NOMO-1 treated with DMSO at 0.1 percent for 48 hours (cell line): ENCODE data around the gene SOWAHC.

ENCODE experiments used
- DNase-seq: peaks from one replicate; lab custom pipeline; 2025; ENCODE audit not compliant: unreplicated experiment; lab: John Stamatoyannopoulos, UW

Gene SOWAHC

DNA sequence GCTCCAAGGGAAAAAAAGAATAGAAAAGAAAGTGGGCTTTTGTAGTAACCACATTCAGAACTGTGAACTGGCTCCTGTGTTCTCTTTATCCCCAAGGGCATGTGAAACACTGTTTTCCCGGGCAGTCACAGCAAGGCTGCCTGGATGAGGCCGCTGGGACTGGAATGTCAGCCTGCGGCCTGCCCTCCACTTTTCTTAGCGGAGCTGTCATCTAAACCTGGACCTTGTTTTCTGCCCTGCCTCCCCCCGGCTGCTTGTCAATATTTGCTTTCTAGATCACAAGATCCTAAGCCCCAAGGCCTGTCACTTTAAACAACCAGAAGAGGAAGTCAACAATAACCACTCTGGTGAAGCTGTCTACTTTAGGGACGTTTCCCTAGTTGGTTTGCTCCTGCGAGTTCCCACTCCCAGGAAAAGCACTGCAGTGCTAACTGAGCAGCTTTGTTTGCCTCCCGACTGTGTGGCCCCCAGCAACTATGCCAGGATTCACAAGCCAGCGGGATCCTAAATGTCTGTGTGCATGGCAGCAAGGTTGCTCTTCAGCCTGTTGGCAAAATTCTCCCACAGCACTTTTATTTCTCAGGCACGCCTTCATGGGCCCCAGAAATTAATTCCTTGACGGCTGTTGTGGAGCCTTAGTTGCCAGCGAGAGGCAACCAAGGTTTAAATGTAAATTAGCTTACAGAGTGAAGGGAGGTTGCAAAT lies 30.6 kb downstream of the SOWAHC start:
- no peak for DNase-seq

DNA sequence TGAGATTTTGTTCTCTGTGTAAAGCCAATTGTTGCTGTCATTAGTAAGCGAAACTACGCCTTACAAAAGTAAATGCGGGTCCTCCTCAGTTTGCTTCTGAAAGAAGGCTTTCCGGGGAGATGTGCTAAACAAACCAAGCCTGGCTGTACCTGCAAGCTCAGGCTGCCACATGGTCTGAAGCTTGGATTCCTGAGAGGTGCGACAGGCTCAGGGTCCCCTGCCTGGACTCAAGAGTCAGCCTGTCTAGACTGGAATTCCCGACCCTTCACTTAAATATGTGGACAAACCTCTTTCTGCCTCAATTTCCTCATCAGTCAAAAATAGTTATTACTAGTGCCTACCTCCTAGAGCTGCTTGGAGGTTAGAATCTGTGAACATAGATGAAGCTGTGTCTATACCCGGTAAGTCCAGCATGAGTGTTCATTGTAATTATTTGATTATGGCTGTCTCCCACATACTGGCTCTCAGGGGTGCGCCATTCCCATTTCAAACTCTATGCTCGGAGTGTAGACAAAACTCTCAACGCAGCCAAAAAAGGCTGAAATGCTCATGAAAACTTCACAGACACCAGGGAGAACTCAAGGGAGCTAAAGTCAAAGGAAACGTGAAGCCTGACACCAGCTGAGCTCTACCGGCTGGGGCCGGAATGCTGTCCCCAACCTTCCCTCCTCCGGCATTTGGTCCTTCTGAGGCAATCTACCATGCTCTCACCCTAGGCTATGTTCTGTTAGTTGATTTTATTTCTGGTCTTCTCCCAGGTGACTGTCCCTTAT lies 31.4 kb downstream of the SOWAHC start:
- no peak for DNase-seq

DNA sequence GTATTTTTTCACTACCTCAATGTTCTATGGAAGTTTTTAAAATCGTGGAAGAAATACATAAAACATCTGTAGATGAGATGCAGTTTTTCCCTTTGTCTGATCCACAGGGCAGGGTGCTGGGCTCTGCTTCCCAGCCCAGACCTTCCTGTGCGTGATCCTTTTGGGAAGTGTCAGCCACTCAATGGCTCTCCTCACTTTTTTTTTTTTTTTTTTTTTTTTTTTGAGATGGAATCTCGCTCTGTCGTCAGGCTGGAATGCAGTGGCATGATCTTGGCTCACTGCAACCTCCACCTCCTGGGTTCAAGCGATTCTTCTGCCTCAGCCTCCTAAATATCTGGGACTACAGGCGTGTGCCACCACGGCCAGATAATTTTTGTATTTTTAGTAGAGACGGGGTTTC lies 32.8 kb downstream of the SOWAHC start:
- no peak for DNase-seq

DNA sequence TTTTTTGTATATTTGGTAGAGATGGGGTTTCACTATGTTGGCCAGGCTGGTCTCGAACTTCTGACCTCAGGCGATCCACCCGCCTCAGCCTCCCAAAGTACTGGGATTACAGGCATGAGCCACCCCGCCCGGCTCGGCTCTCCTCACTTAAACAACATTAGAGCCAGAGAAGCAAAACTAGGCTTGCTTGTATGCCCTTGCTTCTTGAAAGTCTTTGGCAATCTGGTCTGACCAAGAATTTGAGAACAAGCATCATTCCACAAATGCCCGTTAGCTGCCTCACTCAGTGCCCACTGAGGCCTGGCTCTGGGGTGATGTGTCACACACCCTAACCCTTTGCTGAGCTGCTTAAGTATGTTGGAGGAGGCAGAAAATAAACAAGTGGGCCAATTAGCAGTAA lies 33.5 kb downstream of the SOWAHC start:
- no peak for DNase-seq

DNA sequence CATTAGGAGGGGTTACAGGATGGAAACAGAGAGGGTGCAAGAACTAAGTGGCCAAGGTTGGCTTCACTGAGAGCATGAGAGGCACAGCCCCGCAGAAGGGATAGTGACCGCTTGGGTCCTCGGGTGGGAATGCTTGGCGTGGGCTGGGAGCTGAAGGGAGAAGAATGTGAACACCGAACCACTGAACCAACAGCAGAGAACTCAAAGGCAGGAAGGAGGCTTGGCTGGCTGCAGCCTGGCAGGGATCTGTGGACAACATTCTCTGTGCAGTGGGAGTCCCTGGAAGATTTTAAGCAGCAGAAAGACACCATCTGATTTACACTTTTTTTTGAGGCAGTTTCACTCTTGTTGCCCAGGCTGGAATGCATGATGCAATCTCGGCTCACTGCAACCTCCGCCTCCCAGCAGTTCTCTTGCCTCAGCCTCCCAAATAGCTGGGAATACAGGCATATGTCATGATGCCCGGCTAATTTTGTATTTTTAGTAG lies 33.9 kb downstream of the SOWAHC start:
- DNase-seq: no peak

DNA sequence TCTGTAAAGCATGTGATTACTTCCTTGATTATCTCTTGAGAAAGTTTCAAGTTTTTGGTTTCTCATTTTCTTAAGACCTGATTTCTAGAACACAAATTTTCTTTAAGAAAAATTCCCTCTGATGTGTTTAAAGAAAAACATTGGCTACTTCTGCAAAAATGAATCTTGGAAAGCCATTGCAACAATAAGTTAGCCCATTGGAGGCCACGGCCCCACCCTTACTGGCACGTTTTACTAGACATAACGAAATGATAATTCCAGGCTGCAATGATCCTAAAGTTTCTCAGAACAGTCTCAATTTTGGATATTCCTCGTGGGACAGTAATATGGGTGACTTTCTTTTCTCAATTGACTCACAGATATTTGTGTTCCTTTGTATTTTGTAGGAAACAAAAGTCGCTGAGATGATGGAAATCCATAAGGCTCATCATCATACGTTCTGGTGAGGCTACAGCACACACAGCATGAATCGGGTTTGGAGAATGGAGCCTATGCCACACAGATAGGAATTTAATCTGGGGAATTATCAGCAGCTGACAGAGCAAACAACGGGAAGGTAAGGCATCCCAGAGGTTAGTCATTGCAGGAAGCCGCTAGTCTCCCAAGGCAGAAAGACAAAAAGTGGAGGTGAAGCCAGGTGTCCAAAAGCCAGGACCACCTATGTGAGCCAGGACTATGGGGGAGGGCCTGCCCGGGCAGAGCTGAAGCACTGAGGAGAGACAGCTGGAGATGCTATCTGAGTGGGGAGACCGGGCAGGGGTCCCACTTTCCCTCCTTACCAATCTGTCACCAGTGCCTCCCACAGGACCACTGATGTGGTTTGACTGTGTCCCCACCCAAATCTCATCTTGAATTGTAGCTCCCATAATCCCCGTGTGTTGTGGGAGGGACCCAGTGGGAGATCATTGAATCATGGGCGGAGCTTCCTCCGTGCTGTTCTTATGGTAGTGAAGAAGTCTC lies 35.9 kb downstream of the SOWAHC start:
- DNase-seq: no peak

DNA sequence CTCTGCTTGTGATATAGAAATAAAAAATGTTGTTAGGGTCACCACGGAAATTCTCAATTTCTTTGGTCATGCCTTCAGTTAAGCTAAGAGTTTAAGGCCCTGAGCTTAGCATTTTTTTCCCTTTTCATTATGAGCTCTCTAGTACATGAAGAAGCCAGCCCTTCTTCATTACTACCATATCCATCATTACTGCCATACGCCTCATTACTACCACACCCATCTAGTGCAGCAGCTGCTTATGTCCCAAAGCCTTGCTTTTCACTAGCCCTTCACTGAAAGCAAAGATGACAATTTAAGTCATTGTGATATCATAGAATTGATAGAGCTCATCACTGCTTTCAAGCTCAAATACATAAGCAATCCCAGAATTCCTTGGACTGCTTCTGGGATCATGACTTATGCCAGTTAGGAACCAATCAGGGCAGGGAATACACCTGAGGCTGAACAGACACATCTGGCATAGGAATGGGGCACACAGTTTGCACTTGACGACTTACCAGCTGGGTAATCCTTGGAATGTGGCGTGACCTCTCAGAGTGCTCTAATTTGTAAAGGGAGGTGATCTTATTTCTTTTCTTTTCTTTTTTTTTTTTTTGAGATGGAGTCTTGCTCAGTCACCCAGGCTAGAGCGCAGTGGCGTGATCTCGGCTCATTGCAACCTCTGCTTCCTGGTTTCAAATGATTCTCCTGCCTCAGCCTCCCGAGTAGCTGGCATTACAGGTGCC lies 40.3 kb downstream of the SOWAHC start:
- DNase-seq: no peak

DNA sequence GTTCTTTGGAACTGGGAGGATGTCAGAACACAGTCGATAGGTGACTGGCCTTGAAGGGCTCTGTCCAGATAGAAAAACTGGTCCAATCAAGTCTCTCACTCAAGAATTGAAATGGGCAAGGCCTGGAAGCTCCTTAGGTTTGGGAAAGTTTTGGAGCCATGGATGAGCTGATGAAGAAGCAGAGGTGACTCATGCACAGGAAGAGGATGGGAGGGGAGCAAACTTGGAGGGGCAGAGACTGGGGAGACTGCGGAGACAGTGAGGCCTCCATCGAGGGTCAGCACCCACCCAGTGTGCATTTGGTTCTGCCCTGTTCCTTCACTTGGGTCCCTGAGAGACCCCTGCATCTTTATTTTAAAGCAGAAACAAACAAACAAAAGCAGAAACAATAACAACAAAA lies 41.1 kb downstream of the SOWAHC start:
- no peak for DNase-seq

DNA sequence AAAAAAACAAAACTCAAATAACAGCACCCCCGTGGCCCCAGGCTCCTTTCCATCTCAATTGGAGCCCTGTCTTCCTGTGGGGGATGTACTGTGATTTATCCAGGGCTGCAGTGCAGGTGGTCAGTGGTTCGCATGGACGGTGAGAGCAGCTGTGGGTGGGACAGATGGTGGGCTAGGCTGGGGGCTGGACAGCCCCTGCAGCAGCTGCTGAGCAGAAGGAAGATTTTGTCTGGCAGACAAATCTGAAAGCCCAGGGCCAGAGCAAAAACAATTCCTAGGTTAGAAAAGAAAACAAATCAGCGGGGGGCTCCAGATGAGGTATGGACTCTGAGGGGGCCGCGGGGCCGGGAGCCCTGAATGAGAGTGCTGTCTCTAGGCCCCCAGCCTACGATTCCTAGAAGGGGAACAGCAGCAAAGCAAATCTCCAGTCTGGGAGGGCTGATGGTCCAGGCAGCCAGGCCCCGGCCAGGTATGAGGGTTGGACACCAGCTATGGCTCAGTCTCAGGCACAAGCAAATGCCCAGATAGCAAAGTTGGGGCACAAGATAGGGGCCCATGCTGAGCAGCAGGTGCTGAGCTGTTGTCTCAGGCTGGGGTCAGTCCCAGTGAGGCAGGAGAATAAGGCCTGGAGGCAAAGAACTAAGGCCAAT lies 45.4 kb downstream of the SOWAHC start:
- no peak for DNase-seq

DNA sequence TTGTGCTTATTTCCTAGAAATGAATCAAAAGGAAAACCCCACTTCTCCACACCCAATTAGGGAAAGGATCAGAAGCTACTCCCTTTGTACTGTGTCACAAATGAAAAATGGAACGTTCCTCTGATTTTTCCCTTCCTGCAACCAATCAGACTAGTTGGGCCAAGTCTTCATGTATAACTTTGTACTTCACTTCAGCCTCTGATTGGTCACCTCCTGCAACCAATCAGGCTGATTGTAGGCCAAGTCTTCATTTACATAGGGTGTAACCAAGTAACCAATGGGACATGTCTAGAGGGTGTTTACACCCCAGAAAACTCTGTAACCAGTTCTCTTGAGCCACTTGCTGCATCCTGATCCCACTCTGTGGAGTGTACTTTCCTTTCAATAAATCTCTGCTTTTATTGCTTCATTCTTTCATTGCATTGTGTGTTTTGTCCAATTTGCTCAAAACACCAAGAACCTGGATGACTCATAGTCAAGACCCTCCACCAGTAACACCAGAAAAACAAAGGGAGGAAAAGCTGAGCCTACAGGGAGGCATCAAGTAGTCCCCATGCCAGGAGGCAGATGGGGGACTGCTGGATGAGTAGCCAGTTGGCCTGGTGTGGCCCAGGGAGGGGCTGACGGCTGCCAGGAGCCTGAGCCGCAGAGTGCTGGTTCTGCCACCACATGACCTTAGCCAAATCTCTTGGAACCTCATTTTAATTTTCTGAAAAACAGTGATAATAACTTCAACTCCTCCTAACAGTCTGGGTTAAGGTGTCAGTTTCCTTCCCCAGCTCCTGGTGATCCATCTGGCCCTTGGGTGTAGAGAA lies 46.1 kb downstream of the SOWAHC start:
- no peak for DNase-seq

DNA sequence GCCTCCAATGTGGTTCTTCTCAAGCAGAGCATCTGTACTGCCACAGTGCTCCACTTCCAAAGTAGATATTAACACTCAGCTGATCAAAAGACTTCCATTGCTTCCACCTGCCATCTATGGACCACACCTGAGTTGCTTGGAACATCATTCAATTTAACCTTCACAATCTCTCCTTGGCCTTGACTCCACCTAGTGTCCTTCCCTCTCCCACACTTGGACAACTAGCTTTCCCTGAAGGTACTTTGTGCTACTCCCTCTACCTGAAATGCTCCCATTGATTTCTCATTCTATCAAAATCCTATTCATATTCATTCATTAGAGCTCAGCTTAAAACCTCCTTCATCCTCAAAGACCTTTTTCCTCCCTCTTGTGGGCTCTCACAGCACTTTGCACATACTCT lies 48.7 kb downstream of the SOWAHC start:
- no peak for DNase-seq

DNA sequence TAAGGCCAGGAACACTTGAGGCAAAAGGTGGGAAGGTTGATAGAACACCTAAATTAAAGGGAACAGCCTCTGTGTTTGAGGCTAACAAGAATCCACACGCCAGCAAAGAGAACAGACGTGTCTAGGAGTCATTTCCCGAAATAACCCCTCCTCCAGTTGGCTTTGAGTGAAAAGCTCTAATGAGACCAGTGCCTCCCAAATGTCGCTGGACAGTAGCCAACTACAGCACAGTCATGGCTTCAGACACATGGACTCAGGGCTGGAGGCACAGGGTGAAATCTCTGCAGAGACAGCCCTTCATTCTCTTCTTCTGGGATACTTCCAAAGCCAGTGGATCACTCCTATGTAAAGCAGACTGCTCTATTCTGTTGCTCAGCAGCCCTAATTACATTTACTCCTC lies 49.6 kb downstream of the SOWAHC start:
- DNase-seq: no peak

DNA sequence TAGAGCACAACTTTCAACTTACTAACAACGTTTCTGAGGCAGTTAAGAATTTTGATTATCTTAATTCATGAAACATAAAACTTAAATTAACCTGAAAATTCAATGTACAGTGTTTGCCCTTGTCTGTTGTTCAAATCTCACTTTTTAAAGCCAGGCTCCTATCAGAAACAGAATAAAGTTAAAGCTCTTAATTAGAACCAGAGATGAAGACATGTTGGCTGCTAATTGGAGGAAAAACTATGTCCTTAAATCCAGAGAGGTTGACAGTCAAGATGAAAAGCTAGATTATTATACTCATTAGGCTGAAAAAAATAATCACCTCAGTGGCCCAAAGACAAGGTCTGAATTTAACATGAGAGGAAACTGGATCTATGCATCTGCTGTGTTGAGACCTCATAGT lies 52.3 kb downstream of the SOWAHC start:
- no peak for DNase-seq
